ENCODE measurements around the gene LHPP.

DNA sequence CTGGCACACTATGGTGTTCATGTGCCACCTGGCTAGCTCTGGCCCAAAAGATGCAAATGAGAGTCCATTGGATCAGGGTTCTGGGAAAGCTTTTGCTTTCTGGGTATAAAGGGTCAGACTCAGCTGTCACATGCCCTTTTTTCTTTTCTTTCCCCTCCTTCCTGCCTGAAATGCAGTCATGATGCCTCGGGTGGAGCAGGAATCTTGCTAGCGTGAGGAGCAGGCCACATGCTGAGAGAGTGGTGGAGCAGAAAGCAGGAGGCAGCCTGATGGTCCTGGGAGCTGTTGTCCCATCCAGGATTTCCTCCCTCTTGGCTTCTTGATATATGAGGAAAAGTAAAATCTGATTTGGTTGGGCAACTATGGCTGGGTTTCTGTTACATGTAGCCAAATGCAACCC lies 2.7 kb upstream of the LHPP start:
- TF ChIP-seq, protein P1, sequence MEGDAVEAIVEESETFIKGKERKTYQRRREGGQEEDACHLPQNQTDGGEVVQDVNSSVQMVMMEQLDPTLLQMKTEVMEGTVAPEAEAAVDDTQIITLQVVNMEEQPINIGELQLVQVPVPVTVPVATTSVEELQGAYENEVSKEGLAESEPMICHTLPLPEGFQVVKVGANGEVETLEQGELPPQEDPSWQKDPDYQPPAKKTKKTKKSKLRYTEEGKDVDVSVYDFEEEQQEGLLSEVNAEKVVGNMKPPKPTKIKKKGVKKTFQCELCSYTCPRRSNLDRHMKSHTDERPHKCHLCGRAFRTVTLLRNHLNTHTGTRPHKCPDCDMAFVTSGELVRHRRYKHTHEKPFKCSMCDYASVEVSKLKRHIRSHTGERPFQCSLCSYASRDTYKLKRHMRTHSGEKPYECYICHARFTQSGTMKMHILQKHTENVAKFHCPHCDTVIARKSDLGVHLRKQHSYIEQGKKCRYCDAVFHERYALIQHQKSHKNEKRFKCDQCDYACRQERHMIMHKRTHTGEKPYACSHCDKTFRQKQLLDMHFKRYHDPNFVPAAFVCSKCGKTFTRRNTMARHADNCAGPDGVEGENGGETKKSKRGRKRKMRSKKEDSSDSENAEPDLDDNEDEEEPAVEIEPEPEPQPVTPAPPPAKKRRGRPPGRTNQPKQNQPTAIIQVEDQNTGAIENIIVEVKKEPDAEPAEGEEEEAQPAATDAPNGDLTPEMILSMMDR (IDR thresholded peaks at IDR 0.05), result no peak
- no peak for TF ChIP-seq POLR2A (IDR thresholded peaks at IDR 0.05)
